Measurements from ENCODE around the gene SLC25A46.
"Not testable (repeated sequence)": the region's sequence is repeated elsewhere in the genome, so short reads cannot be mapped to it uniquely, and the experiment has no call there.

Gene SLC25A46

GRCh38 chr5:110757118-110757729 lies 18.4 kb downstream of the SLC25A46 start:
- peak in 1 of 2 donors; percentile 55 for DNase-seq

GRCh38 chr5:110760158-110760557 lies 21.4 kb downstream of the SLC25A46 start:
- DNase-seq = no peak

- no peak for DNase-seq
Measured at GRCh38 chr5:110768138-110768860, 29.5 kb downstream of the SLC25A46 start.

DNA sequence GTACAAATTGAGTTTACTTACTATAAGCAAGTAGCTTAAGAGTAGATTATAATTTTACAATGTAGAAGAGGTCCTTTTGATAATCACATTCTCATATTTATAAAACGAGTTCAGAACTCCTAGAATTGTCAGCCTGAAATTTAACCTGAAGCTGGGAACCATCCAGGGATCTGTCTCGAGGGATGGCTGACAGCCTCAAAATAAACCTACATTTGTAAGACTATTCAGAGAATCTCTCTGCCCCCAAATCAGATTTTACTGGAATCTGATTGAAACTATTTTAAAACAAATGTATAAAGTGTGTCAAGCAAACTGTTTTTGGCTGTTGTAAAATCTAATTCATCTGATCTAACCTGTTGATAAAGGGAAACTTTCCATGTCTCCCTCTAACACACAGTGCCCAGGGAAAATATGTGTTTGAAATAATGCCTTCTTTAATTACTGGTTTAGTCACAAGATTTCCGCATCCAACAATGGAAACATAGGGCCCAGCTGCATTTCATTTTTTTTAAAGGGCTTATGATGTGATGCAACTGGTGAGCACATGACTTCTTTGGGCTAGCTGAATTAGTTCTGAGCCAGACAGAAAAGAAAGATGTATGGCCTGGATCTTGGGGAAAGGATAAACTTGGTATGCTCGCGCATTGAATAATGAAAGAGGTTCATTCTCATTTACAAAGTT lies 30.3 kb downstream of the SLC25A46 start:
- DNase-seq = no peak

DNA sequence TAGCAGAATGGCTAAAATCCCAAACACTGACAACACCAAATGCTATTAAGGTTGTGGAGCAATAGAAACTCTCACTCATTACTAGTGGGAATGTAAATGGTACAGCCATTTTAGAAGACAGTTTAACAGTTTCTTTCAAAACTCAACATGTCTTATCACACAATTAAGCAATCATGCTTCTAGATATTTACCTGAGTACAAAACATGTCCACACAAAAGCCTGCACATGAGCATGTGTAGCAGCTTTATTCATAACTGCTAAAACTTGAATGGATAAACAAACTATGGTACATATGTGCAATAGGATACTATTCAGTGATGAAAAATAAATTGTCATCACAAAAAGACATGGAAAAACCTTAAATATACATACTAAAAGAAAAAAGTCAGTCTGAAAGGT lies 31.5 kb downstream of the SLC25A46 start:
- no peak for DNase-seq

DNA sequence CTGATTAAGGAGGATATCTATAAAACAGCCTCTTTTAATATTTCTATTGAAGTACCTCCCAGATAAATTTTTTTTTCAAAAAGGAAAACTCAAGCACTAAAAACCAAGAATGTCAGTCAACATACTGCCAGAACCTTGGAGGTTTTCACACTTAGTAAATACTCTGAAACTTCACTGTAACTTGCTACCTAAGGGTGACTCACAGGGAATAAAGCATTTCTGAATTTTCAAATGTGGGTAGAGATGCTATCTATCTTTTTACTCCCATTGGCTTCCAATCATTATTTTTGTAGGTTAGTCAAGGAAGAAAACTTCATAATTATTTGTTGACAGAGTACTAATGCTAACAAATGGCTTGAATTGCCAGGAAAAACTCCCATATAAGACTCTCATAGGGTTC lies 46.1 kb downstream of the SLC25A46 start:
- DNase-seq = no peak

DNA sequence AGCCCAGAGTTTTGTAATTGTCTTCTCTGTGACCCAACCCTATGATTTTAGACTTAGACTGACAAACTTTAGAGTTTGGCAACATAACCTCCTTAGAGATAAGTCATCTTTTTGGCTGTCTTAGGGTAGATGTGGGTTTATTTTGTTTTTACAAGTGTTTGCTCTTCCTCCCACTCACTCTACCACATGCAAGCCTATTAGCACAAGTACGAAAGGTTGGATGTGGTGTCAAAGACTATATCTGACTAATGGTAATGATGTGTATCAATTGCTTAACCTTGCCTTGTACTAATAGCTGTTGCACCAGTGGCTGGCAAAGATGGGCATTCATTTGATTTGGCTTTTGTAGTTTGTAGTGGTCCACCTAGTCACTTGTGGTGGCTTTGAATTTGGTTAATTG lies 46.5 kb downstream of the SLC25A46 start:
- DNase-seq = no peak

- not testable (repeated sequence) for DNase-seq
Measured at GRCh38 chr5:110788006-110788405, 49.2 kb downstream of the SLC25A46 start.

GRCh38 chr5:110790673-110791072 lies 51.9 kb downstream of the SLC25A46 start:
- no peak for DNase-seq

- DNase-seq = no peak
Measured at GRCh38 chr5:110802998-110803397, 64.2 kb downstream of the SLC25A46 start.

GRCh38 chr5:110803467-110804326 lies 64.9 kb downstream of the SLC25A46 start:
- DNase-seq = no peak

DNA sequence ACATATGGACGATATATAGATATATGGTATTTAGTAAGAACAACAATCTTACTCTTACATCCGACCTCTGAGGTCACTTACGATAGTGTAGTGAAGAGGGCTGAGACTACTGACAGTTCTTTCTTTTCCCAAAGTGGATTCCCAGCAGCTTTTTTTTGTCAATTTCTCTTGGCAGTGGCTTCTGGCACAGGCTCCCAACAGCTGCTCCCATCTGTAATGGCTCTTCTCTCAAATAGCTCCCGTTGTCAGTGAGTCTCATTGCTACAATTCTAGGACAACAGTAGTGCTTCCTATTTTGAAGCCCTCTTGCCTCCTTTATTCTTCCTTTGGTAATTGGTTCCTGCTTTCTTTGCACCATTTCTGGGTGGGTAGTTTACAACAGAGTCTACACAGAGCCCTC lies 68.4 kb downstream of the SLC25A46 start:
- DNase-seq = no peak

DNA sequence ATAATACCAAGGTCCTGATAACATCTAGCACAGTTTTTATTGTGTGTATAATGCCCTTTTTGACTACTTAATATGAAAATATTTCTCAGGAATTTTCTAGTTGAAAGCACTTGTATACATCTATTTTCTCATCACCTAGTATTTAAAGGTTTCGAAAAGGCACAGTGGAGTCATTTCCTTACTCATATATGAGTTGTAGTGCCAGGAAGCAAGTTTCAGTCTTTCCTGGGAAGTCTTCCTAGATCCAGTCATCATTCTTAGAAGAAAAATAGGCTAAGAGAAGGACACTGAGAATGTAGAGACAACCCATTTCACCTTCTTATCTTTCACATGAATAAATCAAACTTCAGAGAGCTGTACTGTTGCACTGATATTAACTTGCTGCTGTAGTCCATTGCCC lies 70.2 kb downstream of the SLC25A46 start:
- no peak for DNase-seq

Data from CD4-positive, alpha-beta T cell treated with Interleukin-1 beta for 1 hour (primary cell).